ENCODE measurements around the gene DIS3L2.

DNA sequence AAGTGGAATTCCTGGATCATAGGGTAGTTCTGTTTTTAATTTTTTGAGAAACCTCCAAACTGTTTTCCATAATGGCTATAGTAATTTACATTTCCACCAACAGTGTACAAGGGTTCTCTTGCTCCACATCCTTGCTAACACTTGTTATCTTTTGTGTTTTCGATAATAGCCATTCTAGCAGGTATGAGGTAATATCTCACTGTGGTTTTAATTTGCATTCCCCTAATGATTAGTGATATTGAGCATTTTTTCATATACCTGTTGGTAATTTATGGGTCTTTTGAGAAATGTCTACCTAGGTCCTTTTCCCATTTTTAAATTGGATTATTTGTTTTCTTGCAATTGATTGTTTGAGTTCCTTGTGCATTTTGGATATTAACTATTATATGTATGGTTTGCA is 39.6 kb downstream of the DIS3L2 start:
- no peak for TF ChIP-seq EZH2 (IDR thresholded peaks at IDR 0.05; ENCODE audit: insufficient read depth, poor library complexity, severe bottlenecking)
- TF ChIP-seq EZH2phosphoT487 (IDR thresholded peaks at IDR 0.05; ENCODE audit: insufficient read depth, low read depth): no peak
